HG03108 (cell line): ENCODE results near the gene HIF1A.
"Not testable (repeated sequence)": the region's sequence is repeated elsewhere in the genome, so short reads cannot be mapped to it uniquely, and the experiment has no call there.

Experiments
- ATAC-seq: cut with Tn5 transposase; IDR thresholded peaks from one replicate; pipeline ENCODE4 v1.9.1; 2021; ENCODE audit warnings: moderate library complexity; ENCODE audit not compliant: unreplicated experiment

HIF1A gene

GRCh38 chr14:61744238-61744637 lies 48.9 kb downstream of the HIF1A start:
- ATAC-seq: no peak

GRCh38 chr14:61746346-61746745 lies 51.0 kb downstream of the HIF1A start:
- not testable (repeated sequence) for ATAC-seq

- ATAC-seq: no peak
These were observed 51.6 kb downstream of the HIF1A start for GRCh38 chr14:61746881-61747280.

GRCh38 chr14:61747342-61747741 lies 52.0 kb downstream of the HIF1A start:
- no peak for ATAC-seq

- no peak for ATAC-seq
These were observed 54.0 kb downstream of the HIF1A start for GRCh38 chr14:61749264-61749663.

GRCh38 chr14:61749867-61750266 lies 54.6 kb downstream of the HIF1A start:
- no peak for ATAC-seq

GRCh38 chr14:61750708-61751474 lies 55.6 kb downstream of the HIF1A start:
- peak; percentile 81 for ATAC-seq

- ATAC-seq: no peak
These were observed 56.2 kb downstream of the HIF1A start for GRCh38 chr14:61751475-61751989.

- ATAC-seq: peak; percentile 37
These were observed 57.3 kb downstream of the HIF1A start for GRCh38 chr14:61752626-61753025.

- ATAC-seq: no peak
These were observed 58.3 kb downstream of the HIF1A start for GRCh38 chr14:61753631-61754030.

- no peak for ATAC-seq
These were observed 59.5 kb downstream of the HIF1A start for GRCh38 chr14:61754627-61755381.

- not testable (repeated sequence) for ATAC-seq
These were observed 60.0 kb downstream of the HIF1A start for GRCh38 chr14:61755382-61755742.

GRCh38 chr14:61756135-61756534 lies 60.8 kb downstream of the HIF1A start:
- ATAC-seq: no peak

GRCh38 chr14:61759878-61760277 lies 64.6 kb downstream of the HIF1A start:
- no peak for ATAC-seq

GRCh38 chr14:61761557-61761956 lies 66.2 kb downstream of the HIF1A start:
- ATAC-seq: peak; percentile 3

- peak; percentile 98 for ATAC-seq
These were observed 66.9 kb downstream of the HIF1A start, which contains the start of gene SNAPC1 for GRCh38 chr14:61761959-61762786. SNAPC1 (plus strand) TSS chr14:61762420; CDS start chr14:61762461, 41 bp downstream.

GRCh38 chr14:61764342-61765122 lies 69.2 kb downstream of the HIF1A start:
- ATAC-seq: no peak

- no peak for ATAC-seq
These were observed 70.1 kb downstream of the HIF1A start for GRCh38 chr14:61765225-61765943.

- no peak for ATAC-seq
These were observed 70.8 kb downstream of the HIF1A start for GRCh38 chr14:61766151-61766550.

GRCh38 chr14:61768240-61768639 lies 72.9 kb downstream of the HIF1A start:
- no peak for ATAC-seq
